Left lung (tissue), 10 donors: ENCODE results near the gene KIAA0513. TPM values are rescaled to one million over a fixed set of nuclear protein-coding genes. Genes with fewer than 3 reads are reported as not detected.

Source experiments
- ATAC-seq: fragments of 200-7000 bp; cut with Tn5 transposase; one replicate; pipeline ENCODE4 v1.9.1; 2020; ENCODE audit warnings: moderate library complexity
- DNase-seq, 4 donors: peaks; one replicate each; pipeline ENCODE4 v3.0.0-alpha.2; 2013 to 2020
- H3K27ac ChIP-seq, 2 donors: fragments of 200-600 bp; sonication (generic) in 1 of 2; one replicate each; pipeline versions ENCODE4 v1.5.0 to v1.8.0; 2020 to 2021
- H3K27me3 ChIP-seq, 2 donors: fragments of 200-600 bp; sonication (generic) in 1 of 2; one replicate each; pipeline versions ENCODE4 v1.5.0 to v1.8.0; 2020 to 2021
- H3K36me3 ChIP-seq, 2 donors: fragments of 200-600 bp; sonication (generic) in 1 of 2; one replicate each; pipeline versions ENCODE4 v1.5.0 to v1.8.0; 2020 to 2021
- H3K4me1 ChIP-seq, 2 donors: fragments of 200-600 bp; one replicate each; pipeline ENCODE4 v1.8.0; 2021
- H3K4me3 ChIP-seq, 2 donors: fragments of 200-600 bp; sonication (generic) in 1 of 2; one replicate each; pipeline versions ENCODE4 v1.5.0 to v1.8.0; 2020 to 2021; ENCODE audit warnings: mild to moderate bottlenecking in 1 of 2
- H3K9me3 ChIP-seq, 2 donors: fragments of 200-600 bp; sonication (generic) in 1 of 2; one replicate each; pipeline versions ENCODE4 v1.5.0 to v1.8.0; 2020 to 2021
- intact Hi-C, 2 donors: fragments of 100-400 bp; cut with DNase I; formaldehyde crosslinking; loops; one replicate each; pipeline versions ENCODE4 v1.11.2 to v1.14.2; 2022
- polyA plus RNA-seq, 6 donors: library from polyadenylated mRNA; unstranded; fragments of 120-200 nt; gene quantifications; one replicate each; pipeline ENCODE4 v1.2.1, GENCODE V29; 2013; ENCODE audit not compliant: insufficient read length in 6 of 6
- total RNA-seq, 2 donors: library from RNA; stranded (reverse); fragmentation: NEBNext Ultra II Directional; extraction: Animal tissue kit (Norgen Biotek cat#: 25700); gene quantifications; one replicate each; pipeline ENCODE4 v1.2.1, GENCODE V29; 2021
- TF ChIP-seq, protein P1 (sequence below), 2 donors: fragments of 200-600 bp; sonication (generic) in 1 of 2; IDR thresholded peaks; one replicate each; pipeline versions ENCODE4 v1.5.0 to v1.8.0; 2021; ENCODE audit warnings: antibody characterized with exemption in 2 of 2
- donor health status: DM: no; HTN: yes; CAD: no.
- donor health status: DM: no; HTN: no; CAD: no.

The KIAA0513 gene
- total and polyA plus RNA-seq, 8 donors: 4.4 to 31.7 (median 7.6) TPM

GRCh38 chr16:85087899-85088569 lies 60.4 kb downstream of the KIAA0513 start:
- no peak overlapping the region for H3K4me3 ChIP-seq
- DNase-seq: peak in 1 of 4 donors; percentile 63
- H3K4me1 ChIP-seq: peaks cover 5 to 30% of the 10 kb centered on the region in 2 donors
- TF ChIP-seq, protein P1, sequence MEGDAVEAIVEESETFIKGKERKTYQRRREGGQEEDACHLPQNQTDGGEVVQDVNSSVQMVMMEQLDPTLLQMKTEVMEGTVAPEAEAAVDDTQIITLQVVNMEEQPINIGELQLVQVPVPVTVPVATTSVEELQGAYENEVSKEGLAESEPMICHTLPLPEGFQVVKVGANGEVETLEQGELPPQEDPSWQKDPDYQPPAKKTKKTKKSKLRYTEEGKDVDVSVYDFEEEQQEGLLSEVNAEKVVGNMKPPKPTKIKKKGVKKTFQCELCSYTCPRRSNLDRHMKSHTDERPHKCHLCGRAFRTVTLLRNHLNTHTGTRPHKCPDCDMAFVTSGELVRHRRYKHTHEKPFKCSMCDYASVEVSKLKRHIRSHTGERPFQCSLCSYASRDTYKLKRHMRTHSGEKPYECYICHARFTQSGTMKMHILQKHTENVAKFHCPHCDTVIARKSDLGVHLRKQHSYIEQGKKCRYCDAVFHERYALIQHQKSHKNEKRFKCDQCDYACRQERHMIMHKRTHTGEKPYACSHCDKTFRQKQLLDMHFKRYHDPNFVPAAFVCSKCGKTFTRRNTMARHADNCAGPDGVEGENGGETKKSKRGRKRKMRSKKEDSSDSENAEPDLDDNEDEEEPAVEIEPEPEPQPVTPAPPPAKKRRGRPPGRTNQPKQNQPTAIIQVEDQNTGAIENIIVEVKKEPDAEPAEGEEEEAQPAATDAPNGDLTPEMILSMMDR (IDR thresholded peaks at IDR 0.05): no peak
- H3K27ac ChIP-seq: no peak overlapping the region
- H3K27me3 ChIP-seq: no peaks in the 10 kb centered on the region
- intact Hi-C loops: no loop called here
- peaks cover 0 to 53% of the 10 kb centered on the region in 2 donors for H3K36me3 ChIP-seq
- H3K9me3 ChIP-seq: no peaks in the 10 kb centered on the region
- no peak for ATAC-seq

DNA sequence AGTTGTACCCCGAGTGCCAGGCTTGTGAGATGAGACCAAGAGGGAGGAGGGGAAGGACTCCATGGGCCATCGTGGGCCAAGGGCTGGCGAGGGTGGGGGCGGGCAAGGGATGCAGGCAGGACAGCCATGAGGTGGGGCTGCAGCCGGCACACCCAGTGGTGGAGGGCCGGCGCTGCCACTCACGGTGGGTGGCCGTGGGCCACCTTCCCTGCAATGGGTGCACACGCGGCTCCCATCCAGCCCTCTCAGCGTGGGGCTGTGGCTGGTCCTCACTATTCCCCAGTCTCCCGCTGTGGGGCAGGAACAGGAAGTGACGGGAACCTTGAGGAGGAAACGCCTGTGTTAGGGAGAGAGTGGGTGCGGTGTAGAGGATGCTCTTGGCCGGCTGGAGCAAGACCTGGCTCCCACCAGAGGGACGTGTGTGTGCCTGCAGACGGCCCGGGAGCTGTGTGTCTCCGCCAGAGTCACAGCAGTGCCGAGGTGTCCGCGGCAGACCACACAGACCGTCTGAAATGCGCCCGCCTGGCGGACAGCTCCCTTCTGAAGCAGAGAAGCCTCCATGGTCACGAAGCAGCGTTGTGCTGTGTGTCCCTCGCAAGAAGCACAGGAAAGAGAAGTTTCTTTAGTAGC lies 61.1 kb downstream of the KIAA0513 start:
- TF ChIP-seq, protein P1 (IDR thresholded peaks at IDR 0.05): no peak
- H3K4me1 ChIP-seq: peaks cover 5 to 27% of the 10 kb centered on the region in 2 donors
- no peak overlapping the region for H3K4me3 ChIP-seq
- H3K36me3 ChIP-seq: peaks cover 0 to 53% of the 10 kb centered on the region in 2 donors
- H3K9me3 ChIP-seq: no peaks in the 10 kb centered on the region
- DNase-seq: peak in 2 of 4 donors; percentile 18 to 66
- H3K27ac ChIP-seq: no peak overlapping the region
- intact Hi-C loops: no loop called here
- H3K27me3 ChIP-seq: no peaks in the 10 kb centered on the region
- ATAC-seq: no peak

DNA sequence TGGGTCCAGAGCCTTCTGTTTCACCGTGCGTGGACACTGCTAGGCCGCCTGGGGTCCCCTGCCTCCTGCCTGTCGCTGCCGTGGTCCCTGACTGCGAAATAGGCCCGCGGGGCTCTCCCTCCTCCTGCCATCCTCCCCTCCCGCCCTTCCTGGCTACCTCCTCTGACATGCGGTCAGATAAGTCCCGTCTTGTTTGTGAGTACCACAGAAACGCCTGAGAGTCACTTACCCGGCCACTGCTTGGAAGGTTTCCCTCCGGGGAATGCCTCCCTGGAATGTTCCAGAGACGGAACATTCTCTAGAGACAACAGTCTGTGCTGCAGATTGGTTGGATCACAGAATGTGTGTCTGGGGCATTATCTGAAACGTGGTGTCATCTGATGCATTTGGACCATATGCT lies 61.9 kb downstream of the KIAA0513 start:
- Histone ChIP-seq H3K27ac (no peak overlapping the region), H3K4me1 (peaks cover 5 to 27% of the 10 kb centered on the region in 2 donors), H3K36me3 (peaks cover 0 to 53% of the 10 kb centered on the region in 2 donors), H3K9me3 (no peaks in the 10 kb centered on the region), H3K4me3 (no peak overlapping the region), H3K27me3 (no peaks in the 10 kb centered on the region)
- intact Hi-C loops: no loop called here
- ATAC-seq (peak; percentile 49), DNase-seq (peak; percentile 46 to 74 (median 49))
- TF ChIP-seq, protein P1 (IDR thresholded peaks at IDR 0.05): no peak

- Histone ChIP-seq H3K27ac (no peak overlapping the region), H3K4me1 (peaks cover 5 to 27% of the 10 kb centered on the region in 2 donors), H3K27me3 (peaks cover 0 to 6% of the 10 kb centered on the region in 2 donors), H3K36me3 (peaks cover 0 to 53% of the 10 kb centered on the region in 2 donors), H3K9me3 (no peaks in the 10 kb centered on the region), H3K4me3 (no peak overlapping the region)
- peak in 2 of 4 donors; percentile 30 to 62 for DNase-seq
- intact Hi-C loops: no loop called here
- peak; percentile 7 for ATAC-seq
- TF ChIP-seq, protein P1 (IDR thresholded peaks at IDR 0.05): no peak
These were observed 62.6 kb downstream of the KIAA0513 start for GRCh38 chr16:85090181-85090580.

DNA sequence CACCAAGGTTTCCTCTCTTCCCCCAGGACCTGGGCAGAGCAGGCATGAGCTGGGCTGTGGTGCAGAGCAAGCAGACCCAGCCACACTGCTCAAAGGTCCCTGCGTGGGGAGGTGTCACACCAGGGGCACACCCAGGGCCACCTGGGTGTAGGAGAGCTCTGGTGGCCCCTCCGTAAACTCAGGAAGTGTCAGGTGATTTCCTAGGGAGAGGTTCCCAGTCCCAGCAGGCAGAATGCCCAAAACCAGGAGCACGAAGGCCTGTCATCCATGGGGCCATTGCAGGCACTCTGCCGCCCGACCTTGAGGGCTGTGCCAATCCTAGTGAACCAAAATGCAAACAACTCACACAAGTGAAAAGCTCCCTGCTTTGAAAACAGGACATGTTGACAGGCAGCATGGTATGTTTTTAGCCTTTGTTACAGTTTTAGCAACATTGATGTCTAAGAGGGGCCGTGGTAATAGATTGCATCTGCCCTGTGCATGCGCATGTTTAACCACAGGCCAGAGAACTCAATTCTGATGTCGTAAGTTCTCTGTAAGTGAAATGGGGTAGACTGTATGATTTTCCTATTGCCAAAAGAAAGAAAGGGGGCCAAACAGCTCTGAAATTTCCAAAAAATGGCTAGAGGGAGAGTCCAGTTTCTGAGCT lies 63.4 kb downstream of the KIAA0513 start:
- ATAC-seq (peak; percentile 6), DNase-seq (peak in 1 of 4 donors; percentile 17)
- TF ChIP-seq, protein P1 (IDR thresholded peaks at IDR 0.05): no peak
- peaks cover 0 to 45% of the 10 kb centered on the region in 2 donors for H3K36me3 ChIP-seq
- H3K4me1 ChIP-seq: peaks cover 5 to 27% of the 10 kb centered on the region in 2 donors
- H3K4me3 ChIP-seq: no peak overlapping the region
- intact Hi-C loops: no loop called here
- H3K27ac ChIP-seq: no peak overlapping the region
- H3K27me3 ChIP-seq: peaks cover 0 to 13% of the 10 kb centered on the region in 2 donors
- H3K9me3 ChIP-seq: no peaks in the 10 kb centered on the region
